ENCODE measurements around the gene DNAH12.

DNA sequence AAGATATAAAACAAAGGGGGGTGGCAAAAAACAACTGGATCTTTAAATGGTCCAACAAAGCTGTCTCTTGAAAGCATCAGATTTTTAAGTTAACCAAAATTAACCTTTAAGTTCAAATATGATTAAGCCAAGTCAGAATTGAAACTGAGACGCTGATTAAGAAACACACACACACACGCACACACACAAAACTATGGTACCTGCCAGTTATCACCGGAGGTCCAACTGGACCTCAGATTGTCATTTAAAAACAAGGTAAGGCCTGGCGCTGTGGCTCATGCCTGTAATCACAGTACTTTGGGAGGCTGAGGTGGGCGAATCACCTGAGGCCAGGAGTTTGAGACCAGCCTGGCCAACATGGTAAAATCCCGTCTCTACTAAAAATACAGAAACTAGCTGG is 42.6 kb upstream of the DNAH12 start:
- TF ChIP-seq CENPT (CRISPR knock-in tag; IDR thresholded peaks at IDR 0.05; ENCODE audit: low read depth), result no peak
- no peak for TF ChIP-seq EP300 (IDR thresholded peaks at IDR 0.05; ENCODE audit: low read depth in 2 of 2, low read length in 2 of 2)
- no peak for TF ChIP-seq EP300 (CRISPR knock-in tag; IDR thresholded peaks at IDR 0.05; ENCODE audit: borderline replicate concordance)
- TF ChIP-seq MYC (CRISPR knock-in tag; IDR thresholded peaks at IDR 0.05; ENCODE audit: borderline replicate concordance), result no peak
- TF ChIP-seq, protein P1, sequence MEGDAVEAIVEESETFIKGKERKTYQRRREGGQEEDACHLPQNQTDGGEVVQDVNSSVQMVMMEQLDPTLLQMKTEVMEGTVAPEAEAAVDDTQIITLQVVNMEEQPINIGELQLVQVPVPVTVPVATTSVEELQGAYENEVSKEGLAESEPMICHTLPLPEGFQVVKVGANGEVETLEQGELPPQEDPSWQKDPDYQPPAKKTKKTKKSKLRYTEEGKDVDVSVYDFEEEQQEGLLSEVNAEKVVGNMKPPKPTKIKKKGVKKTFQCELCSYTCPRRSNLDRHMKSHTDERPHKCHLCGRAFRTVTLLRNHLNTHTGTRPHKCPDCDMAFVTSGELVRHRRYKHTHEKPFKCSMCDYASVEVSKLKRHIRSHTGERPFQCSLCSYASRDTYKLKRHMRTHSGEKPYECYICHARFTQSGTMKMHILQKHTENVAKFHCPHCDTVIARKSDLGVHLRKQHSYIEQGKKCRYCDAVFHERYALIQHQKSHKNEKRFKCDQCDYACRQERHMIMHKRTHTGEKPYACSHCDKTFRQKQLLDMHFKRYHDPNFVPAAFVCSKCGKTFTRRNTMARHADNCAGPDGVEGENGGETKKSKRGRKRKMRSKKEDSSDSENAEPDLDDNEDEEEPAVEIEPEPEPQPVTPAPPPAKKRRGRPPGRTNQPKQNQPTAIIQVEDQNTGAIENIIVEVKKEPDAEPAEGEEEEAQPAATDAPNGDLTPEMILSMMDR (CRISPR knock-in tag; IDR thresholded peaks at IDR 0.05), result no peak
- TF ChIP-seq, protein P2, sequence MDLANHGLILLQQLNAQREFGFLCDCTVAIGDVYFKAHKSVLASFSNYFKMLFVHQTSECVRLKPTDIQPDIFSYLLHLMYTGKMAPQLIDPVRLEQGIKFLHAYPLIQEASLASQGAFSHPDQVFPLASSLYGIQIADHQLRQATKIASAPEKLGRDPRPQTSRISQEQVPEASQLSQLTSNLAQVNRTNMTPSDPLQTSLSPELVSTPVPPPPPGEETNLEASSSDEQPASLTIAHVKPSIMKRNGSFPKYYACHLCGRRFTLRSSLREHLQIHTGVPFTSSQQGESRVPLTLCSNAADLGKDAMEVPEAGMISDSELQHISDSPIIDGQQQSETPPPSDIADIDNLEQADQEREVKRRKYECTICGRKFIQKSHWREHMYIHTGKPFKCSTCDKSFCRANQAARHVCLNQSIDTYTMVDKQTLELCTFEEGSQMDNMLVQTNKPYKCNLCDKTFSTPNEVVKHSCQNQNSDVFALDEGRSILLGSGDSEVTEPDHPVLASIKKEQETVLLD (CRISPR knock-in tag; IDR thresholded peaks at IDR 0.05; ENCODE audit: low read depth), result no peak
- TF ChIP-seq ZNF644 (CRISPR knock-in tag; IDR thresholded peaks at IDR 0.05; ENCODE audit: low read depth), result no peak
- TF ChIP-seq, protein P3, sequence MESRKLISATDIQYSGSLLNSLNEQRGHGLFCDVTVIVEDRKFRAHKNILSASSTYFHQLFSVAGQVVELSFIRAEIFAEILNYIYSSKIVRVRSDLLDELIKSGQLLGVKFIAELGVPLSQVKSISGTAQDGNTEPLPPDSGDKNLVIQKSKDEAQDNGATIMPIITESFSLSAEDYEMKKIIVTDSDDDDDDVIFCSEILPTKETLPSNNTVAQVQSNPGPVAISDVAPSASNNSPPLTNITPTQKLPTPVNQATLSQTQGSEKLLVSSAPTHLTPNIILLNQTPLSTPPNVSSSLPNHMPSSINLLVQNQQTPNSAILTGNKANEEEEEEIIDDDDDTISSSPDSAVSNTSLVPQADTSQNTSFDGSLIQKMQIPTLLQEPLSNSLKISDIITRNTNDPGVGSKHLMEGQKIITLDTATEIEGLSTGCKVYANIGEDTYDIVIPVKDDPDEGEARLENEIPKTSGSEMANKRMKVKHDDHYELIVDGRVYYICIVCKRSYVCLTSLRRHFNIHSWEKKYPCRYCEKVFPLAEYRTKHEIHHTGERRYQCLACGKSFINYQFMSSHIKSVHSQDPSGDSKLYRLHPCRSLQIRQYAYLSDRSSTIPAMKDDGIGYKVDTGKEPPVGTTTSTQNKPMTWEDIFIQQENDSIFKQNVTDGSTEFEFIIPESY (CRISPR knock-in tag; IDR thresholded peaks at IDR 0.05), result no peak
- TF ChIP-seq, protein P4, sequence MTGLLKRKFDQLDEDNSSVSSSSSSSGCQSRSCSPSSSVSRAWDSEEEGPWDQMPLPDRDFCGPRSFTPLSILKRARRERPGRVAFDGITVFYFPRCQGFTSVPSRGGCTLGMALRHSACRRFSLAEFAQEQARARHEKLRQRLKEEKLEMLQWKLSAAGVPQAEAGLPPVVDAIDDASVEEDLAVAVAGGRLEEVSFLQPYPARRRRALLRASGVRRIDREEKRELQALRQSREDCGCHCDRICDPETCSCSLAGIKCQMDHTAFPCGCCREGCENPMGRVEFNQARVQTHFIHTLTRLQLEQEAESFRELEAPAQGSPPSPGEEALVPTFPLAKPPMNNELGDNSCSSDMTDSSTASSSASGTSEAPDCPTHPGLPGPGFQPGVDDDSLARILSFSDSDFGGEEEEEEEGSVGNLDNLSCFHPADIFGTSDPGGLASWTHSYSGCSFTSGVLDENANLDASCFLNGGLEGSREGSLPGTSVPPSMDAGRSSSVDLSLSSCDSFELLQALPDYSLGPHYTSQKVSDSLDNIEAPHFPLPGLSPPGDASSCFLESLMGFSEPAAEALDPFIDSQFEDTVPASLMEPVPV (CRISPR knock-in tag; IDR thresholded peaks at IDR 0.05), result no peak
- no peak for TF ChIP-seq ESRRA (CRISPR knock-in tag; IDR thresholded peaks at IDR 0.05; ENCODE audit: low read depth)
- no peak for TF ChIP-seq CEBPB (IDR thresholded peaks at IDR 0.05; ENCODE audit: borderline replicate concordance, low read depth, low read length)
- no peak for TF ChIP-seq GABPB1 (CRISPR knock-in tag; IDR thresholded peaks at IDR 0.05)

All from HepG2 (cell line).